ENCODE results near the gene PDS5A.
"Not testable (repeated sequence)": the region's sequence is repeated elsewhere in the genome, so short reads cannot be mapped to it uniquely, and the experiment has no call there.

PDS5A gene

DNA sequence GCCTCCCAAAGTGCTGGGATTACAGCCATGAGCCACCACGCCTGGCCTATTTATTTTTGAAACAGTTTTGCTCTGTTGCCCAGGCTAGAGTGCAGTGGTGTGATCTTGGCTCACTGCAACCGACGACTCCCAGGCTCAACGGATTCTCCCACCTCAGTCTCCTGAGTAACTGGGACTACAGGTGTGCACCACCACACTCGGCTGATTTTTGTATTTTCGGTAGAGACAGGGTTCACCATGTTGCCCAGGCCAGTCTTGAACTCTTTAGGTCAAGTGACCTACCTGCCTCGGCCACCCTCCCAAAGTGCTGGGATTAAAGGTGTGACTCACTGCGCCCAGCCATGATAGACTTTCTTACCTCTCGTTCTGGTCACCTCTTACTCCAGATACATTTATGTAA, 155.8 kb downstream of the PDS5A start:
- no peak for FAIRE-seq

DNA sequence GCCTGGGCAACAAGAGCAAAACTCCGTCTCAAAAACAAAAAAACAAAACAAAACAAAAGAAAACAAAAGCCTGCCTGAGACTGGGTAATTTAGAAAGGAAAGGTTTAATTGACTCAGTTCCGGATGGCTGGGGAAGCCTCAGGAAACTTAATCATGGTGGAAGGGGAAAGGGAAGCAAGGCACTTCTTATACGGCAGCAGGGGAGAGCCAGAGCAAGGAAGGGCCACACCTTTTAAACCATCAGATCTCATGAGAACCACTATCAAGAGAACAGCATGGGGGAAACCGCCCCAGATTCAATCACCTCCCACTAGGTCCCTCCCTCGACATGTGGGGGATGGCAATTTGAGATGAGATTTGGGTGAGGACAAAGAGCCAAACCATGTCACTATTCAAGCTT, 157.5 kb downstream of the PDS5A start:
- FAIRE-seq: no peak

DNA sequence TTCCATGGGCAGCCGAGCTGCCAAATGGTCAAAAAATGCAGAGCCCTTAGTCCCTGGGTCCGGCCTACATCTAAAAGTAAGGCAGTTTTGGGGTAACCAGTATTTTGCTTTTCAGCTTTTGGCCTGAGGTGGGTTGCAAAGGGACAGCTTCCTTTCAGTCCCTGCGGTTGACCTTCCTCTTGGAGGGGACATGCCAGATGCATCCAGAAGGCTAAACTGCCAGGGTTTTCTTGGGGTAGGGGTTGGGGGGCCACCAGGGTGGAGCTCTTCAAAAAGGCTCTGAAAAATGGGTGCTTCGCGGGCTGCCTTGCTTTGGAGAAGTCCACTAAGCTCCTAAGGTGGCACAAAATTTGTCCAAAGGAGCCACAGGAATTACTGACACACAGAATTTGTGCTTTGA, 159.1 kb downstream of the PDS5A start:
- FAIRE-seq: no peak

DNA sequence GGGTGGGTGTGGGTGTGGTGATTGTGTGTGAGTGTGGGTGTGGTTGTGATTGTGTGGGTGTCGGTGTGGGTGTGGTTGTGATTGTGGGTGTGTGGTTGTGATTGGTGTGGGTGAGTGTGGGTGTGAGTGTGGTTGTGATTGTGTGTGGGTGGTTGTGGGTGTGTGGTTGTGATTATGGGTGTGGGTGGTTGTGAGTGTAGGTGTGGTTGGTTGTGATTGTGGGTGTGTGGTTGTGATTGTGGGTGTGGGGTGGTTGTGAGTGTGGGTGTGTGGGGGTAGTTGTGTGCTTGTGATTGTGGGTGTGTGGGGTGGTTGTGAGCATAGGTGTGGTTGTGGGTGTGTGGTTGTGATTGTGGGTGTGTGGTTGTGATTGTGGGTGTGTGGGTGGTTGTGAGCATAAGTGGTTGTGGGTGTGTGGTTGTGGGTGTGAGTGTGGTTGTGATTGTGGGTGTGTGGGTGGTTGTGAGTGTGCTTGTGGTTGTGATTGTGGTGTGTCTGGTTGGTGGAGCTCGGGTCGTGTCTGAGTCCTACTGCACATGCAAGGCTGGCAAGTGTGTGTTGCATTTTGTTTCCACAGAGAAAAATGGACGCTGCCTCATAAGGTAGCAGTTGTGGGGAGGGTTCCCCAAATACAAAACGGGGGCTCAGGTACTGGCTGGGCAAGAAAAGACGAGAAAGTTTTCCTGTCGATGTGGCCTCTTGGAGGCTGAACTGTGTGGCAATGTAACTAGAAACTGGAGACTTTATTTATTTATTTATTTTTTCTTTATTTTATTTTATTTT, 163.1 kb downstream of the PDS5A start:
- FAIRE-seq: no peak

DNA sequence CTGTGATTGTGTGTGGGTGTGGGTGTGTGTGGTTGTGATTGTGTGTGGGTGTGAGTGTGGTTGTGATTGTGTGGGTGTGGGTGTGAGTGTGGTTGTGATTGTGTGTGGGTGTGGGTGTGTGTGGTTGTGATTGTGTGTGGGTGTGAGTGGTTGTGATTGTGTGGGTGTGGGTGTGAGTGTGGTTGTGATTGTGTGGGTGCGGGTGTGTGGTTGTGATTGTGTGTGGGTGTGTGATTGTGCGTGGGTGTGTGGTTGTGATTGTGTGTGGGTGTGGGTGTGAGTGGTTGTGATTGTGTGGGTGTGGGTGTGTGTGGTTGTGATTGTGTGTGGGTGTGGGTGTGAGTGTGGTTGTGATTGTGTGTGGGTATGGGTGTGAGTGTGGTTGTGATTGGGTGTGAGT, 163.9 kb downstream of the PDS5A start:
- not testable (repeated sequence) for FAIRE-seq

DNA sequence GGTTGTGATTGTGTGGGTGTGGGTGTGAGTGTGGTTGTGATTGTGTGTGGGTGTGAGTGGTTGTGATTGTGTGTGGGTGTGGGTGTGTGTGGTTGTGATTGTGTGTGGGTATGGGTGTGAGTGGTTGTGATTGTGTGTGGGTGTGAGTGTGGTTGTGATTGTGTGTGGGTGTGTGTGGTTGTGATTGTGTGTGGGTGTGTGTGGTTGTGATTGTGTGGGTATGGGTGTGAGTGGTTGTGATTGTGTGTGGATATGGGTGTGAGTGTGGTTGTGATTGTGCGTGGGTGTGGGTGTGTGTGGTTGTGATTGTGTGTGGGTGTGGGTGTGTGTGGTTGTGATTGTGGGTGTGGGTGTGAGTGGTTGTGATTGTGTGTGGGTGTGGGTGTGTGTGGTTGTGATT, 164.7 kb downstream of the PDS5A start:
- not testable (repeated sequence) for FAIRE-seq

DNA sequence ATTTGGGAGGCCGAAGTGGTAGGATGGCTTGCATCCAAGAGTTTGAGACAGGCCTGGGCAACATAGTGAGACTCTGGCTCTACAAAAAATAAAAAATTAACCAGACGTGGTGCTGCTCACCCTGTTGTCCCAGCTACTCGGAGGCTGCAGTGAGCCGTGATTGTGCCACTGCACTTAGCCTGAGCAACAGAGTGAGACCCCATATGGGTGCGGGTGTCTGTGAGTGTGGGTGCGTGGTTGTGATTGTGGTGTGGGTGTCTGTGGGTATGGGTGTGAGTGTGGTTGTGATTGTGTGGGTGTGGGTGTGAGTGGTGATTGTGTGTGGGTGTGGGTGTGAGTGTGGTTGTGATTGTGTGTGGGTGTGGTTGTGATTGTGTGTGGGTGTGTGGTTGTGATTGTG, 165.2 kb downstream of the PDS5A start:
- no peak for FAIRE-seq

DNA sequence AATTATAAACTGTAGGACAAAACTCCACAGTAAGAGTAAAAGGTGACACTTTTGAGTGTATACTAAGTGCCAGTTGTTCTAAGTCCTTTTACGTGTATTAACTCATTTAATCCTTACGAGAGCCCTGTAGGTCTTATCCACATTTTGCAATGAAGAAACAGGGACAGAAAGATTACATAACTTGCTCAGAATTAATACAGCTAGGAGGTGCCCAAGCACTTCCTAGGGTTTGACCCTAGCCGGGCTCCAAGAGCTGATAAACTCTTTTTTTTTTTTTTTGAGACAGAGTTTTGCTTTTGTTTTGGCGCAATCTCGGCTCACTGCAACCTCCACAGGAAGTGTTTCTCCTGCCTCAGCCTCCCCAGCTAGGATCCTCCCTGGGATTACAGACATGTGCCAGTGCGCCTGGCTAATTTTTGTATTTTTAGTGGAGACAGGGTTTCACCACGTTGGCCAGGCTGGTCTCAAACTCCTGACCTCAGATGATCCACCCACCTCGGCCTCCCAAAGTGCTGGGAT, 169.4 kb downstream of the PDS5A start:
- no peak for FAIRE-seq

DNA sequence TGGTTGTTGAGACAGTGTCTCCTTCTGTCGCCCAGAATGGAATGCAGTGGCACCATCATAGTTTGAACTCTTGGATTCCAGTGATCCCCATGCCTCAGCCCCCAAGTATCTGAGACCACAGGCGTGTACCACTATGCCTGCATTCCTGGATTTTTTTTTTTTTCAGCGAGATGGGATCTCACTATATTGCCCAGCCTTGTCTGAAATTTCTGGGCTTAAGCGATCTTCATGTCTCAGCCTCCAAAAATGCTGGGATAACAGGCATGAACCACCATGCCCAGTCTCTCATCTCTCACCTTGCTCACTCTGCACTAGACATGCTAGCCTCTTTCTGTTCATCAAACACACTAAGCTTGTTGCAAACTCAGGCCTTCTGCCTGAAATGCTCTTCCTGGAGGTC, 175.7 kb downstream of the PDS5A start:
- no peak for FAIRE-seq

DNA sequence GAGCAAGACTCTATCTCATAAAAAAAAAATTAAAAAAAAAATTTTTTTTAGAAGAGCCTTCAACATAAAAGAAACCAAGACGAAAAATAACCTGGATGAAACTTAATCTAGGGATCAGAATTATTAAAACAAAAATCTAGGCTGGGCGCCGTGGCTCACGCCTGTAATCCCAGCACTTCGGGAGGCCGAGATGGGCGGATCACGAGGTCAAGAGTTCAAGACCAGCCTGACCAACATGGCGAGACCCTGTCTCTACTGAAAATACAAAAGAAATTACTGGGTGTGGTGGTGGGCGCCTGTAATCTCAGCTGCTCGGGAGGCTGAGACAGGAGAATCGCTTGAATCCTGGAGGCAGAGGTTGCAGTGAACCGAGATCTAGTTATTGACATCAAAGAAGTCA, 184.7 kb downstream of the PDS5A start:
- not testable (repeated sequence) for FAIRE-seq

DNA sequence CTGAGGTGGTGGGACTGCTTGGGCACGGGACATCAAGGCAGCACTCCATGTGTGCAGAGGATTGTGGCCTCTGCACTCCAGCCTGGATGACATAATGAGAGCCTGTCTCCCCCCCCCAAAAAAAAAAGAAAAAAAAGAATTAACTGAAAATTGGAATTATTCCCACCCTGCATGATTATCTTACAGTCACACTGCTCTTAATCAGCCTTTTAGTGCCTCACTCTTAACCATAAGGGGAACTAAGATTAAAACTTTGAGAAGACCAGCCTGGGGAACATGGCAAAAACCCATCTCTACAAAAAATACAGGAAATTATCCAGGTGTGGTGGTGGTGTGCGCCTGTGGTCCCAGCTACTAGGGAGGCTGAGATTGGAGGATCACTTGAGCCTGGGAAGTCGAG, 185.2 kb downstream of the PDS5A start:
- no peak for FAIRE-seq

DNA sequence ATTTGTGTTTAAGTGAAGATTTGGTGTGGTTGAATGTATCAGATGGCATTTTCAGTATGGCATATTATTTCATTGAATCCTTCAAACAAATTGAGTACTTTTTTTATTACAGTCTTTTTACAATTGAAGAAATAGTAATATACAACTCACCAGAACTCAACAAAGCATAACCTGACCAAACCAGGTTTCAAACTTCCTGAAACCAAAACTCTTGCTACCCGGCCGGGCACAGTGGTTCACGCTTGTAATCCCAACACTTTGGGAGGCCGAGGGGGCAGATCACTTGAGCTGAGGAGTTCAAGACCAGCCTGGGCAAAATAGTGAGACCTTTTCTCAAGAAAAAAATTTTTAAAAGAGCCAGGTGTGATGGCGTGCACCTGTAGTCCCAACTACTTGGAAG, 185.6 kb downstream of the PDS5A start:
- no peak for FAIRE-seq

DNA sequence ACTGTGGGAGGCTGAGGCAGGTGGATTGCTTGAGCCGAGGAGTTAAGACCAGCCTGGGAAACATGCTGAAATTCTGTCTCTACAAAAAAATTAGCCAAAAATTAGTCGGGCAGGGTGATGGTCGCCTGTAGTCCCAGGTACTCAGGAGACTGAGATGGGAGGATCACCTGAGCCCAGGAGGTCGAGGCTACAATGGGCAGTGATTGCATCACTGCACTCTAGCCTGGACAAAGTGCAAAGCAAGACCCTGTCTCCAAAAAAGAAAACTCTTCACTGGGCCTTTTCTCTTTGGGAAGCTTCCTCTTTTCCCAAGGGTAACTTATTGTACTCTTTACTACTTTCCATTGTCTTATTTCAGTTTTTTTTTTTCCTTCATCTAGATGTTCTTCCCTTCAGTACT, 190.9 kb downstream of the PDS5A start:
- FAIRE-seq: no peak

DNA sequence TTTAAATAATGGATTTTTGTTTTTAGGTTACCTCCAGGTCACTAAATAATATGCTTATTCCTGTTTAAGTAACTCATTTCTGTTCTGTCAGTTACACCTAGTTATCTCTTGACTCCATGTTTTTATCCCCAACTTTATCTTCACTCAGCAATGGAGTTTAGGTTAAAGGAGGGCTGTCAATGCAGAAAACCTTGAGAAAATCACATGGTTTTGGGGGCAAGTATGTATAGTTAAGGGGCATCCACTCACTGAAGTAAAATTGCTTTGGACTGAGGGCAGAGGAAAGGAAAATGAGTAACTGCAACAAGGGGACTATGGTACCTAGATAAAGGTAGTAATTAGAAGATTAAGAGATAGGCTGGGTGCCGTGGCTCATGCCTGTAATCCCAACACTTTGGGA, 192.6 kb downstream of the PDS5A start:
- FAIRE-seq: no peak

DNA sequence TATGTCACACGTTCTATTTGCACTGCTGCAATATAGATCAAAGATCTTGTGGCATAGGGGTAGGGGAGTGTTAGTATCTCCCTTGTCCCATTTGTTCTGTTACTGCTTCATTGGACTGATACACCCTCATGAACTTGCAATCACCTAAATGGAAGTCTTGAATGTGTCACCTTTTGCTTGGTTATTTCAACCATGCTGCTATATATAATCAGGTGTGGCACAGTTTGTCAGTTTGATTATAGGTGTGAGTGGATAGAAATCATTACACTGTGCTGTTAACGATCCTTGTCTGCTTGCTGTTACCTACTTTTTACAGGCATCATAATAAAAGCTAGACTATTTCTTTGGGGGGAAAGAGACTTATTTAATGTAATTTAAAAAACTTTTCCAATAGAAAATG, 195.7 kb downstream of the PDS5A start:
- FAIRE-seq: not testable (repeated sequence)

Measured in islet of Langerhans (tissue), 1 donor.